GM23338 (cell line): ENCODE data around the gene KRT78. TPM values are rescaled to one million over a fixed set of nuclear protein-coding genes. Genes with fewer than 3 reads are reported as not detected.

Experiments
- ATAC-seq: fragments of 200-7000 bp; cut with Tn5 transposase; 3 replicates; pipeline ENCODE4 v1.9.1; 2020
- DNase-seq: peaks from one replicate; pipeline ENCODE4 v3.0.0-alpha.2; 2015; ENCODE audit warnings: low spot score
- H2AFZ ChIP-seq: fragments of 200-600 bp; sonication (generic); 2 replicates; pipeline ENCODE4 v1.8.0; 2016; ENCODE audit warnings: antibody characterized with exemption, mild to moderate bottlenecking, moderate library complexity
- H3F3A ChIP-seq: fragments of 200-600 bp; sonication (generic); replicated peaks from 2 replicates; pipeline ENCODE4 v1.8.0; 2017; ENCODE audit warnings: antibody characterized with exemption, mixed run types, low read depth
- H3K27ac ChIP-seq: fragments of 200-600 bp; sonication (generic); 2 replicates; pipeline ENCODE4 v1.6.1; 2016; ENCODE audit warnings: low read depth
- H3K27me3 ChIP-seq: fragments of 200-600 bp; sonication (generic); 2 replicates; pipeline ENCODE4 v1.8.0; 2016; ENCODE audit warnings: mild to moderate bottlenecking, mixed run types, moderate library complexity; ENCODE audit not compliant: insufficient read depth
- H3K36me3 ChIP-seq: fragments of 200-600 bp; sonication (generic); 2 replicates; pipeline ENCODE4 v1.8.0; 2016; ENCODE audit warnings: mild to moderate bottlenecking; ENCODE audit not compliant: insufficient read depth
- H3K4me1 ChIP-seq: fragments of 200-600 bp; sonication (generic); 2 replicates; pipeline ENCODE4 v1.8.0; 2016; ENCODE audit warnings: mild to moderate bottlenecking, moderate library complexity; ENCODE audit not compliant: insufficient read depth
- H3K4me2 ChIP-seq: fragments of 200-600 bp; sonication (generic); 2 replicates; pipeline ENCODE4 v1.7.1; 2017; ENCODE audit warnings: mixed run types
- H3K4me3 ChIP-seq: fragments of 200-600 bp; sonication (generic); 2 replicates; pipeline ENCODE4 v1.6.1; 2016; ENCODE audit warnings: mixed run types
- H3K79me2 ChIP-seq: fragments of 200-600 bp; sonication (generic); replicated peaks from 2 replicates; pipeline ENCODE4 v1.8.0; 2017; ENCODE audit warnings: mild to moderate bottlenecking; ENCODE audit not compliant: insufficient read depth
- H3K9me2 ChIP-seq: fragments of 200-600 bp; sonication (generic); 2 replicates; pipeline ENCODE4 v1.8.0; 2017; ENCODE audit not compliant: insufficient read depth
- H4K20me1 ChIP-seq: fragments of 200-600 bp; sonication (generic); replicated peaks from 2 replicates; pipeline ENCODE4 v1.8.0; 2017; ENCODE audit warnings: mild to moderate bottlenecking; ENCODE audit not compliant: insufficient read depth
- H3K27ac Mint-ChIP-seq: 2 replicates; pipeline ENCODE4 v1.8.0; 2020; ENCODE audit warnings: inconsistent platforms, mild to moderate bottlenecking, moderate library complexity, mixed read lengths
- H3K27me3 Mint-ChIP-seq: 3 replicates; pipeline ENCODE4 v1.8.0; 2022; ENCODE audit warnings: low read depth, mild to moderate bottlenecking, moderate library complexity, mixed read lengths, inconsistent platforms; ENCODE audit not compliant: insufficient read depth, poor library complexity
- H3K36me3 Mint-ChIP-seq: 3 replicates; pipeline ENCODE4 v1.8.0; 2021; ENCODE audit warnings: low read depth, mild to moderate bottlenecking, inconsistent platforms, moderate library complexity, mixed read lengths
- H3K4me1 Mint-ChIP-seq: 3 replicates; pipeline ENCODE4 v1.8.0; 2020; ENCODE audit warnings: mild to moderate bottlenecking, inconsistent platforms, mixed read lengths
- H3K4me3 Mint-ChIP-seq: 3 replicates; pipeline ENCODE4 v1.8.0; 2021; ENCODE audit warnings: moderate library complexity, mild to moderate bottlenecking, inconsistent platforms, mixed read lengths
- H3K9me3 Mint-ChIP-seq: 3 replicates; pipeline ENCODE4 v1.8.0; 2020; ENCODE audit warnings: moderate library complexity, mild to moderate bottlenecking, inconsistent platforms, mixed read lengths
- CTCF ChIP-seq, 2 experiments: fragments of 200-600 bp in 1 of 2; sonication (generic) in 1 of 2; conservative IDR thresholded peaks; 2 replicates each; pipeline versions ENCODE4 v1.5.1 to v1.6.1; 2016 to 2017; ENCODE audit warnings: antibody characterized with exemption in 2 of 2, low read depth in 2 of 2, mild to moderate bottlenecking in 2 of 2, moderate library complexity in 1 of 2
- ETS1 ChIP-seq: IDR thresholded peaks from 2 replicates; pipeline ENCODE4 v1.6.1; 2016; ENCODE audit warnings: antibody characterized with exemption
- EZH2 ChIP-seq: fragments of 200-600 bp; sonication (generic); IDR thresholded peaks from one replicate; pipeline ENCODE4 v1.8.0; 2017; ENCODE audit warnings: antibody characterized with exemption, mild to moderate bottlenecking, low read depth; ENCODE audit not compliant: unreplicated experiment
- POLR2AphosphoS5 ChIP-seq: IDR thresholded peaks from 2 replicates; pipeline ENCODE4 v1.6.1; 2016; ENCODE audit warnings: antibody characterized with exemption, low read depth
- STAT1 ChIP-seq: IDR thresholded peaks from one replicate; pipeline ENCODE4 v1.6.1; 2016; ENCODE audit warnings: antibody characterized with exemption; ENCODE audit not compliant: unreplicated experiment
- ZNF331 ChIP-seq: fragments of 250-450 bp; sonication (Bioruptor Pico); IDR thresholded peaks from 2 replicates; pipeline ENCODE4 v1.5.0; 2020; ENCODE audit warnings: low read depth, mild to moderate bottlenecking, moderate library complexity
- ZNF462 ChIP-seq: fragments of 250-450 bp; sonication (Bioruptor Pico); IDR thresholded peaks from 2 replicates; pipeline ENCODE4 v1.5.0; 2020; ENCODE audit warnings: mild to moderate bottlenecking, moderate library complexity
- polyA plus RNA-seq: library from polyadenylated mRNA; unstranded; fragments of >200 nt; fragmentation: Nextera tagmentation; extraction: Ambion mirVana; gene quantifications from 2 replicates; pipeline ENCODE4 v1.2.1, GENCODE V29; 2016
- total RNA-seq: library from RNA; depleted of rRNA; stranded (reverse); fragments of >200 nt; shearing (Covaris generic); gene quantifications from 2 replicates; pipeline ENCODE4 v1.2.3, GENCODE V29; 2014

The KRT78 gene
- total and polyA plus RNA-seq, 2 experiments from 2014 or later, result not detected

GRCh38 chr12:52819731-52820510 is 28.9 kb downstream of the KRT78 start (continued):
- TF ChIP-seq CTCF (conservative IDR thresholded peaks at IDR 0.05; ENCODE audit: low read depth in 2 of 2), result no peak
- no peak for TF ChIP-seq EZH2

- Histone ChIP-seq H3K27ac (no peak overlapping the region), H3K4me3 (no peak overlapping the region), H3K79me2 (no peaks in the 10 kb centered on the region), H3K9me2 (no peaks in the 10 kb centered on the region), H4K20me1 (no peaks in the 10 kb centered on the region), H3K27me3 (no peaks in the 10 kb centered on the region), H3K36me3 (no peaks in the 10 kb centered on the region), H3K4me1 (no peaks in the 10 kb centered on the region), H3K4me2 (no peak overlapping the region), H2AFZ (peak overlapping the region; percentile 28; the same call in 1 of the 2 replicates), H3F3A (no peaks in the 10 kb centered on the region)
- H3K27me3 Mint-ChIP-seq, result peaks cover 4% of the 10 kb centered on the region
- DNase-seq (no peak), ATAC-seq (no peak)
- no peak for TF ChIP-seq ZNF331 (CRISPR knock-in tag)
- no peak for TF ChIP-seq ZNF462
- TF ChIP-seq CTCF (conservative IDR thresholded peaks at IDR 0.05; ENCODE audit: low read depth in 2 of 2), result no peak
- TF ChIP-seq STAT1, result no peak
- no peak for TF ChIP-seq ETS1
- no peak for TF ChIP-seq POLR2AphosphoS5
- no peak for TF ChIP-seq EZH2
- no peak overlapping the region; the same call in 1 of the 2 replicates for H3K27ac Mint-ChIP-seq
- no peaks in the 10 kb centered on the region for H3K4me1 Mint-ChIP-seq
- no peaks in the 10 kb centered on the region for H3K9me3 Mint-ChIP-seq
- no peak overlapping the region for H3K4me3 Mint-ChIP-seq
- H3K36me3 Mint-ChIP-seq, result no peaks in the 10 kb centered on the region
These were observed 29.8 kb downstream of the KRT78 start for GRCh38 chr12:52818887-52819420.
